Breast epithelium (tissue), 3 donors: ENCODE data around the gene MIEN1.

ENCODE experiments used
- POLR2A ChIP-seq: fragments of 450-650 bp; IDR thresholded peaks from one replicate; pipeline ENCODE4 v1.6.1; 2016; ENCODE audit warnings: antibody characterized with exemption, mild to moderate bottlenecking, moderate library complexity
- POLR2AphosphoS5 ChIP-seq, 3 donors: sonication (generic); formaldehyde crosslinking; IDR thresholded peaks; one replicate each; pipeline ENCODE4 v1.6.1; 2017; ENCODE audit warnings: antibody characterized with exemption in 3 of 3
- TF ChIP-seq, protein P1 (sequence below), 3 donors: fragments of 450-650 bp; IDR thresholded peaks; one replicate each; pipeline ENCODE4 v1.5.1; 2016 to 2017; ENCODE audit warnings: antibody characterized with exemption in 3 of 3, mild to moderate bottlenecking in 3 of 3, moderate library complexity in 3 of 3

DNA sequence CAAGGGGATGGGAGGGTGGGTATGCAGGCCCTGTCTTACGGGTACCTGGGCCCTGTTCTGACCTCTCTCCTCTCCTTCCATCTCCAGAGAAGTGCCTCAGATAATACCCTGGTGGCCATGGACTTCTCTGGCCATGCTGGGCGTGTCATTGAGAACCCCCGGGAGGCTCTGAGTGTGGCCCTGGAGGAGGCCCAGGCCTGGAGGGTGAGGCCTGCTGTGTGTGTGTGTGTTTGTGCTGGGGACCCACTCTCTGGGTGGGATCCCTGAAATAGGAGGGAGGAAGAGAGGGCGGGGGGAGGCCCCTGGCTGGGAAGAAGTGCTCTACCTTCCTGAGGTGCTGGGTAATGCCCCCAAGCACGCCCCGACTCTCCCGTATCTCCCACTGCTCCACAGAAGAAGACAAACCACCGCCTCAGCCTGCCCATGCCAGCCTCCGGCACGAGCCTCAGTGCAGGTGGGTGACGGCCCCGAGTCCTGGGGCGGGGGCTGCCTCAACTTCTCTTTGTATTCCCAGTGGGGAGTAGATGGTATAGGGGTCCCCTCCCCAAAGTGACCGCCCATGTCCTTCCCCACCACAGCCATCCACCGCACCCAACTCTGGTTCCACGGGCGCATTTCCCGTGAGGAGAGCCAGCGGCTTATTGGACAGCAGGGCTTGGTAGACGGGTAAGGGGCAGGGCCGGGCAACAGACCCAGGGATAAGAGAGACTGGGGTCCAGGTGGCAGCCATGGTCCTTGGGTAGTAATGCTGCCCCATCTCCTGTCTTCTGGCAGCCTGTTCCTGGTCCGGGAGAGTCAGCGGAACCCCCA is 15.2 kb upstream of the MIEN1 start:
- TF ChIP-seq, protein P1, sequence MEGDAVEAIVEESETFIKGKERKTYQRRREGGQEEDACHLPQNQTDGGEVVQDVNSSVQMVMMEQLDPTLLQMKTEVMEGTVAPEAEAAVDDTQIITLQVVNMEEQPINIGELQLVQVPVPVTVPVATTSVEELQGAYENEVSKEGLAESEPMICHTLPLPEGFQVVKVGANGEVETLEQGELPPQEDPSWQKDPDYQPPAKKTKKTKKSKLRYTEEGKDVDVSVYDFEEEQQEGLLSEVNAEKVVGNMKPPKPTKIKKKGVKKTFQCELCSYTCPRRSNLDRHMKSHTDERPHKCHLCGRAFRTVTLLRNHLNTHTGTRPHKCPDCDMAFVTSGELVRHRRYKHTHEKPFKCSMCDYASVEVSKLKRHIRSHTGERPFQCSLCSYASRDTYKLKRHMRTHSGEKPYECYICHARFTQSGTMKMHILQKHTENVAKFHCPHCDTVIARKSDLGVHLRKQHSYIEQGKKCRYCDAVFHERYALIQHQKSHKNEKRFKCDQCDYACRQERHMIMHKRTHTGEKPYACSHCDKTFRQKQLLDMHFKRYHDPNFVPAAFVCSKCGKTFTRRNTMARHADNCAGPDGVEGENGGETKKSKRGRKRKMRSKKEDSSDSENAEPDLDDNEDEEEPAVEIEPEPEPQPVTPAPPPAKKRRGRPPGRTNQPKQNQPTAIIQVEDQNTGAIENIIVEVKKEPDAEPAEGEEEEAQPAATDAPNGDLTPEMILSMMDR (IDR thresholded peaks at IDR 0.05), result no peak
- TF ChIP-seq POLR2AphosphoS5 (IDR thresholded peaks at IDR 0.05), result no peak
- no peak for TF ChIP-seq POLR2A
